ENCODE results near the gene MORN5. TPM values are rescaled to one million over a fixed set of nuclear protein-coding genes. Genes with fewer than 3 reads are reported as not detected.

MORN5 gene
- total and polyA plus RNA-seq, 9 of the 15 experiments (the other 6 are each of a cell fraction or from before 2014, with no cell fraction given): not detected

- no peak for TF ChIP-seq CHCHD3 (CRISPR knock-in tag; IDR thresholded peaks at IDR 0.05)
- 0 out of 2 replicates have a peak, but pooled peaks have one; percentile 10 for TF ChIP-seq ZBTB40 (IDR thresholded peaks at IDR 0.05)
- TF ChIP-seq ZBTB40 (CRISPR knock-in tag; IDR thresholded peaks at IDR 0.05): no peak
- TF ChIP-seq SMAD4 (CRISPR knock-in tag; conservative IDR thresholded peaks at IDR 0.05): no peak
- peak; percentile 97 for TF ChIP-seq HNRNPLL (IDR thresholded peaks at IDR 0.05; ENCODE audit: low read depth, low read length, poor library complexity, severe bottlenecking)
- no peak for TF ChIP-seq PTBP1 (IDR thresholded peaks at IDR 0.05; ENCODE audit: low read depth, low read length)
- no peak for TF ChIP-seq TEAD4 (IDR thresholded peaks at IDR 0.05; ENCODE audit: low read length)
- TF ChIP-seq TEAD4 (CRISPR knock-in tag; IDR thresholded peaks at IDR 0.05; ENCODE audit: borderline replicate concordance): no peak
- no peak for TF ChIP-seq ZNF77 (CRISPR knock-in tag; IDR thresholded peaks at IDR 0.05)
- TF ChIP-seq ZSCAN29 (IDR thresholded peaks at IDR 0.05): no peak
- no peak; the same call in 1 of the 2 replicates for TF ChIP-seq JUN (IDR thresholded peaks at IDR 0.05; ENCODE audit: borderline replicate concordance, low read depth, low read length)
- no peak for TF ChIP-seq JUN (CRISPR knock-in tag; IDR thresholded peaks at IDR 0.05; ENCODE audit: borderline replicate concordance)
- no peak for TF ChIP-seq HMG20A (CRISPR knock-in tag; conservative IDR thresholded peaks at IDR 0.05)
- TF ChIP-seq SMC3 (conservative IDR thresholded peaks at IDR 0.05; ENCODE audit: insufficient read depth, low read depth, low read length): no peak
- TF ChIP-seq HBP1 (CRISPR knock-in tag; IDR thresholded peaks at IDR 0.05): no peak
- peak in 1 of 2 experiments; percentile 15; a peak in 1 of 4 replicates for TF ChIP-seq TRIM24 (IDR thresholded peaks at IDR 0.05)
- peak; percentile 26; the same call in 1 of the 2 replicates for TF ChIP-seq ZBTB1 (CRISPR knock-in tag; IDR thresholded peaks at IDR 0.05; ENCODE audit: borderline replicate concordance, low read depth)
- TF ChIP-seq PRMT5 (CRISPR knock-in tag; IDR thresholded peaks at IDR 0.05): no peak
Observed at GRCh38 chr9:122213589-122214413, 54.1 kb downstream of the MORN5 start (continued).

All from K562 (cell line).